Common myeloid progenitor, CD34-positive (primary cell): ENCODE data around the gene DTNB.

ENCODE experiments used
- CTCF ChIA-PET: fragments of 350-600 bp; sonication (Branson Sonifier 250); formaldehyde crosslinking; loops from one replicate; lab custom pipeline; 2021; ENCODE audit warnings: antibody characterized with exemption; lab: Charles Lee
- POLR2A ChIA-PET: fragments of 350-600 bp; sonication (Branson Sonifier 250); formaldehyde crosslinking; loops from one replicate; lab custom pipeline; 2021; ENCODE audit warnings: antibody characterized with exemption; lab: Charles Lee
- DNase-seq, 3 donors: peaks; one replicate each; pipeline versions ENCODE4 v3.0.0 to v3.0.0-alpha.2; 2013
- H3K27ac ChIP-seq, 2 experiments: 1 replicate in 1 of 2; 2 replicates in 1 of 2; pipeline ENCODE4 v1.7.0; 2013; ENCODE audit warnings: inconsistent platforms in 2 of 2, low read length in 2 of 2, mild to moderate bottlenecking in 2 of 2, low read depth in 1 of 2, moderate library complexity in 1 of 2; ENCODE audit not compliant: severe bottlenecking in 2 of 2, insufficient read depth in 1 of 2, poor library complexity in 1 of 2
- H3K27me3 ChIP-seq, 5 experiments: replicated peaks in 2 of 5; 1 replicate in 3 of 5; 2 replicates in 2 of 5; pipeline versions ENCODE4 v1.6.1 to v1.7.0; 2013; ENCODE audit warnings: low read length in 4 of 5, mild to moderate bottlenecking in 2 of 5, moderate library complexity in 2 of 5, inconsistent platforms in 1 of 5; ENCODE audit not compliant: insufficient read depth in 5 of 5, control insufficient read depth in 4 of 5
- H3K36me3 ChIP-seq, 4 experiments: 1 replicate in 2 of 4; 2 replicates in 2 of 4; pipeline versions ENCODE4 v1.6.1 to v1.7.0; 2013; ENCODE audit warnings: low read length in 3 of 4, control low read depth in 1 of 4, mild to moderate bottlenecking in 1 of 4; ENCODE audit not compliant: control insufficient read depth in 4 of 4, insufficient read depth in 4 of 4
- H3K4me1 ChIP-seq, 4 experiments: 1 replicate in 3 of 4; 2 replicates in 1 of 4; pipeline versions ENCODE4 v1.6.1 to v1.7.1; 2013; ENCODE audit warnings: low read length in 3 of 4, mild to moderate bottlenecking in 3 of 4, control low read depth in 1 of 4, inconsistent platforms in 1 of 4, moderate library complexity in 1 of 4; ENCODE audit not compliant: control insufficient read depth in 4 of 4, insufficient read depth in 4 of 4; ENCODE audit errors: control extremely low read depth in 1 of 4
- H3K4me3 ChIP-seq, 7 experiments: 1 replicate in 4 of 7; 2 replicates in 3 of 7; pipeline versions ENCODE4 v1.5.1 to v1.7.0; 2013; ENCODE audit warnings: mild to moderate bottlenecking in 7 of 7, low read length in 6 of 7, moderate library complexity in 6 of 7, inconsistent platforms in 2 of 7, low read depth in 2 of 7, control low read depth in 1 of 7; ENCODE audit not compliant: insufficient read depth in 4 of 7, control insufficient read depth in 1 of 7; ENCODE audit errors: extremely low read depth in 1 of 7
- H3K9me3 ChIP-seq, 5 experiments: 1 replicate in 4 of 5; 2 replicates in 1 of 5; pipeline versions ENCODE4 v1.6.1 to v1.7.1; 2013; ENCODE audit warnings: low read length in 4 of 5, mild to moderate bottlenecking in 2 of 5, inconsistent platforms in 1 of 5, low read depth in 1 of 5, moderate library complexity in 1 of 5; ENCODE audit not compliant: control insufficient read depth in 4 of 5, insufficient read depth in 2 of 5; ENCODE audit errors: control extremely low read depth in 1 of 5
- WGBS: methylation state at CpG from one replicate; pipeline ENCODE4 v1.1.5; 2013; ENCODE audit not compliant: insufficient coverage; 5-methylcytosine and 5-hydroxymethylcytosine counted together

Gene DTNB

DNA sequence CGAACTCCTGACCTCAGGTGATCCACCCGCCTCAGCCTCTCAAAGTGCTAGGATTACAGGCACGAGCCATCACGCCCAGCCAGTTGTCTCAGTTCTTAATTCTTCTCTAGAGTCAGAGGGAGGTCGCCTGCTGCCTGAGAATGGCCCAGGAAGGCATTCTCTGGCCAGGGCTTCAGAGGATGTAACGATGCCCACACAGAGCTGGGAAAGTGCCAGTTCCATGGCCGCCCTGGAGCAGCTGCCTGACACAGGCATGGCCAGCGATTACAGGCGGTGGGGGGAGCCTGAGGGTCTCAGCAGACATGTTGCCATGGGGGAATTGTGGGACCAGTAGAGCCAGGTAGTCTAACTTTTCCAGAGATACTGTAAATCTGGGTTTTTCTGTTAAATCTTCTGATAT is 306.1 kb downstream of the DTNB start:
- H3K4me3 ChIP-seq: no peak overlapping the region
- ChIA-PET CTCF (interaction anchor here (1.4 to 3.6 kb wide), 2 partner anchors 8 to 24 kb away, joined by 3 to 20 read pairs; no protein-coding TSS in a partner anchor), POLR2A (no interaction called here)
- no peaks in the 10 kb centered on the region for H3K36me3 ChIP-seq
- H3K4me1 ChIP-seq: peaks cover 0 to 7% (median 6%) of the 10 kb centered on the region in 4 experiments
- H3K27me3 ChIP-seq: no peaks in the 10 kb centered on the region
- WGBS: 93% methylated on average over 7 of the region's 9 CpGs
- no peak for DNase-seq
- H3K27ac ChIP-seq: no peak overlapping the region
- H3K9me3 ChIP-seq: no peaks in the 10 kb centered on the region

DNA sequence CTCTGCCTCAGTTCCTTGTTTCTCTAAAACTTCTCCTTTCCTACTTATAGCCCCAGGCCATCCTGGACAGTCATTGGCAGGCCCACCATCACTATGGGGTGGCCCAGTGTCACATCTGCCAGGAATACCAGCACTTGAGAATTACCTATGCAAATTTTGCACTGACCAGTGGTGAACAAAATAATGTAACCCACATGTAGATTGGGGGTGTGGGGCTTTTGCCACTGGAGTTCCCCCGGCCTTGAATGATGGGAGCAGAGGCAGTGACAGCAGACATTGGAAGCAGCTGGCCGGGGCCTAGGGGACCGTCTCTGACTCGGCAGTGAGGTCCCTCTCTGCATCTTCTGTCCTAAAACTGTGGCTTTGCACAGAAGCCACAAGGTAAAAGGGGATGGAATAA is 306.7 kb downstream of the DTNB start:
- ChIA-PET POLR2A (no interaction called here), CTCF (interaction anchor here (3.6 kb wide), 1 partner anchor 9 kb away, joined by 20 read pairs; no protein-coding TSS in a partner anchor)
- DNase-seq: no peak
- WGBS: 85% methylated on average over 4 of the region's 4 CpGs
- Histone ChIP-seq H3K36me3 (no peaks in the 10 kb centered on the region), H3K9me3 (no peaks in the 10 kb centered on the region), H3K4me1 (peaks cover 0 to 12% (median 9%) of the 10 kb centered on the region in 4 experiments), H3K27me3 (no peaks in the 10 kb centered on the region), H3K4me3 (no peak overlapping the region), H3K27ac (no peak overlapping the region)

GRCh38 chr2:25365241-25365640 is 308.1 kb downstream of the DTNB start:
- ChIA-PET CTCF (interaction anchor here (0.9 to 3.6 kb wide), 4 partner anchors 10 to 22 kb away, joined by 3 to 20 read pairs (median 3); no protein-coding TSS in a partner anchor), POLR2A (no interaction called here)
- Histone ChIP-seq H3K27me3 (no peaks in the 10 kb centered on the region), H3K4me1 (peaks cover 0 to 14% (median 10%) of the 10 kb centered on the region in 4 experiments), H3K9me3 (no peaks in the 10 kb centered on the region), H3K36me3 (no peaks in the 10 kb centered on the region), H3K4me3 (no peak overlapping the region), H3K27ac (no peak overlapping the region)
- no peak for DNase-seq
- WGBS: 47% methylated on average over 3 of the region's 5 CpGs

DNA sequence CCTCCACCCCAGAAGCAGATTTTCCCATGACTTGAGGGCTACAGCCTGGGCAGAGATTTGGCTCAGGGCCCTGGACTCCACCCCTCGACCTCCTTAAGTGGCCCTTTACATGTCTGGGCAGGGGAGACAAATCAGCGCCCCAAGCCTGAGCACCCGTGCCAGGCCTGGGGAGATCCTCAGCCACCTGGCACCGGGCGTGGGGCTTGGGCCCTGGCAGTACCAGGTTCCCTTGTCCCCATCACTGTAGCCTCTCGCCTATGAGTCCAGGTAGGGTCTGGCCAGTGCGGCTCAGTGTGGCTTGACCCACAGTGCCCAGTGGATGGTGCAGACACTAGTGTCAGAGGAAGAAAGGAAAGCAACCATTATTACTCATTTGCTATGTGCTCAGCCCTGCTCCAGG is 309.6 kb downstream of the DTNB start:
- H3K27ac ChIP-seq: no peak overlapping the region
- no peak for DNase-seq
- POLR2A ChIA-PET: no interaction called here
- H3K36me3 ChIP-seq: no peaks in the 10 kb centered on the region
- CTCF ChIA-PET: interaction anchor here (1.3 to 3.6 kb wide), 2 partner anchors 12 to 20 kb away, joined by 3 to 20 read pairs; no protein-coding TSS in a partner anchor
- 98% methylated on average over 7 of the region's 7 CpGs for WGBS
- H3K27me3 ChIP-seq: no peaks in the 10 kb centered on the region
- peaks cover 0 to 14% (median 10%) of the 10 kb centered on the region in 4 experiments for H3K4me1 ChIP-seq
- H3K9me3 ChIP-seq: no peaks in the 10 kb centered on the region
- H3K4me3 ChIP-seq: no peak overlapping the region

DNA sequence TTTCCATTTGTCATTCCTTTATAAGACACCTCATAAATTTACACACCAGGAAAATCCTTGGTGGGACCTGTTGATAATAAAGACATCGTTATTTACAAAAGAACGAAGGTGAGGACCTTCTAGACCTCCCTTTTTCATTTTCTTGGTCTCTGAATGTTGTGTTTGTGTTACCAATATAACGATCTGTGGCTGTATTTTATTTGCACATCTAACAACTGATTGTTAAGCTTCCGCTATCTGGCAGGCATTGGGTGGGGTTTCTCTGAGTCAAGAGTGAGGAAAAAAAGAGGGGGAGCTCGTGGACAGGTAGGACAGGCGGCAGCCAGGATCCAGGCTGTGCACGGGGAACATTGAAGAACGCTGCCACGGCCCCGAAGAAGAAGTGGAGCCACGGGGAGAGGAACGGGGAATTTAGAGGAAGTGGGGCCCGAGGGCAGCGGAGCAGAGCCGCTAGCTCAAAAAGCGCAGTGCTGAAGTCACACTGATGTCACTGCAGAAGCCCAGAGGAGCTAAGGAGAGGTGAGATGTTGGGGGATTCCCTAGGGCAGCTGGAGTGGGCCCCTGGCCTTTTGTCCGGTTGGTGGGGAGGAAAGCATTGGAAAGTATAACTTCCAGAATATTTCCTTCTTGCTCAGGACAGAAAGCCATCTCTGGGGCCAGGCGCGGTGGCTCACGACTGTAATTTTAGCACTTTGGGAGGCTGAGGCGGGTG is 310.8 kb downstream of the DTNB start:
- peaks cover 0 to 14% (median 10%) of the 10 kb centered on the region in 4 experiments for H3K4me1 ChIP-seq
- H3K27me3 ChIP-seq: no peaks in the 10 kb centered on the region
- H3K4me3 ChIP-seq: peak overlapping the region; percentile 24 to 90 (median 77)
- peak overlapping the region; percentile 27 to 75 for H3K27ac ChIP-seq
- 9% methylated on average over 17 of the region's 21 CpGs for WGBS
- ChIA-PET POLR2A (interaction anchor here (0.6 to 1.9 kb wide), 4 partner anchors 13 to 196 kb away, joined by 3 to 9 read pairs (median 3); no protein-coding TSS in a partner anchor), CTCF (interaction anchor here (0.7 to 2.7 kb wide), 31 partner anchors 10 to 258 kb away, joined by 3 to 24 read pairs (median 4); no protein-coding TSS in a partner anchor)
- peak; percentile 79 to 90 (median 90) for DNase-seq
- H3K9me3 ChIP-seq: no peaks in the 10 kb centered on the region
- no peaks in the 10 kb centered on the region for H3K36me3 ChIP-seq

DNA sequence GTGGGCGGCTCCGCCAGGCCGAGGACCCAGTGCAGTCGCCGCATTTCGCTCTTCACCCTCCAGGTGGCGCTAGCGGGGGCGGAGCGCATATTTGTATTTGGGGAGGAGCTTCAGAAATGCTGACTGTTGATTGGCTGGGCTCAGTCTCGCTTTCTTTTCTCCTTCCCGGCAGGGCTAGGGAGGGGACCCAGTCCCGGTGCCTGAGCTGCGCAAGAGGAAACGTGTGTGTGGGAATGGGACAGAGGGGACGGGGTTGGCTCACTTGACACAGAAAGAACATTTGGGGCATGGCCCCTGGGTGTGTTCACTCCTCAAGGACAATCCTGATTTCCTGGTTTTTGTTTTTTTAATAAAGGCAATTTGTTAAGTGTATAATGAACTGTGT is 311.3 kb downstream of the DTNB start:
- H3K27ac ChIP-seq: peak overlapping the region; percentile 27 to 75
- CTCF ChIA-PET: interaction anchor here (0.7 to 2.7 kb wide), 30 partner anchors 11 to 258 kb away, joined by 3 to 24 read pairs (median 4); no protein-coding TSS in a partner anchor
- peak; percentile 91 to 95 (median 92) for DNase-seq

More for the DNA sequence above, 311.3 kb downstream of the DTNB start:
- H3K4me1 ChIP-seq: peaks cover 0 to 14% (median 10%) of the 10 kb centered on the region in 4 experiments
- 0% methylated on average over 12 of the region's 16 CpGs for WGBS
- H3K36me3 ChIP-seq: no peaks in the 10 kb centered on the region
- H3K4me3 ChIP-seq: peak overlapping the region; percentile 37 to 90 (median 77)
- POLR2A ChIA-PET: interaction anchor here (0.6 to 1.9 kb wide), 3 partner anchors 12 to 33 kb away, joined by 3 to 9 read pairs (median 3); no protein-coding TSS in a partner anchor
- H3K9me3 ChIP-seq: no peaks in the 10 kb centered on the region
- no peaks in the 10 kb centered on the region for H3K27me3 ChIP-seq
